ENCODE data around the gene CENPP.

CENPP gene

GRCh38 chr9:92496396-92497176 lies 170.8 kb downstream of the CENPP start:
- no peak overlapping the region for H3K4me3 ChIP-seq (ENCODE audit: low read length)
- H3K27ac ChIP-seq (ENCODE audit: low read length): no peak overlapping the region
- H3K4me1 ChIP-seq (ENCODE audit: low read length): no peaks in the 10 kb centered on the region
- no peaks in the 10 kb centered on the region for H3K27me3 ChIP-seq (replicated peaks; ENCODE audit: insufficient read depth, low read length)
- no peaks in the 10 kb centered on the region for H3K79me2 ChIP-seq (ENCODE audit: low read length)
- TF ChIP-seq CTCF (IDR thresholded peaks at IDR 0.05; ENCODE audit: low read length): no peak
- TF ChIP-seq EZH2 (optimal IDR thresholded peaks at IDR 0.05; ENCODE audit: low read depth, low read length): no peak
- no peak for TF ChIP-seq EZH2phosphoT487 (IDR thresholded peaks at IDR 0.05; ENCODE audit: low read length)
- no peaks in the 10 kb centered on the region for H3K9me2 ChIP-seq (replicated peaks; ENCODE audit: insufficient read depth, low read length)
- no peaks in the 10 kb centered on the region for H3K36me3 ChIP-seq (replicated peaks; ENCODE audit: insufficient read depth, low read length)
- no peak overlapping the region for H3K4me2 ChIP-seq (ENCODE audit: low read depth, low read length)
- no peaks in the 10 kb centered on the region for H3K9me3 ChIP-seq (replicated peaks; ENCODE audit: insufficient read depth, low read length)
- H2AFZ ChIP-seq (ENCODE audit: low read length): no peak overlapping the region
- no peak for DNase-seq
- no peaks in the 10 kb centered on the region for H3F3A ChIP-seq (ENCODE audit: insufficient read depth, low read length)
- H3K9ac ChIP-seq (ENCODE audit: low read length): no peak overlapping the region
- H4K20me1 ChIP-seq (ENCODE audit: insufficient read depth, low read length): no peaks in the 10 kb centered on the region

GRCh38 chr9:92499701-92500100 lies 173.9 kb downstream of the CENPP start:
- Histone ChIP-seq H3K9ac (ENCODE audit: low read length) (no peak overlapping the region), H3K27me3 (replicated peaks; ENCODE audit: insufficient read depth, low read length) (no peaks in the 10 kb centered on the region), H2AFZ (ENCODE audit: low read length) (no peak overlapping the region), H3K4me2 (ENCODE audit: low read depth, low read length) (no peak overlapping the region), H3K9me3 (replicated peaks; ENCODE audit: insufficient read depth, low read length) (no peaks in the 10 kb centered on the region), H3K9me2 (replicated peaks; ENCODE audit: insufficient read depth, low read length) (no peaks in the 10 kb centered on the region), H4K20me1 (ENCODE audit: insufficient read depth, low read length) (no peaks in the 10 kb centered on the region), H3K79me2 (ENCODE audit: low read length) (no peaks in the 10 kb centered on the region), H3K4me3 (ENCODE audit: low read length) (no peak overlapping the region), H3K27ac (ENCODE audit: low read length) (no peak overlapping the region), H3K4me1 (ENCODE audit: low read length) (no peaks in the 10 kb centered on the region), H3K36me3 (replicated peaks; ENCODE audit: insufficient read depth, low read length) (no peaks in the 10 kb centered on the region), H3F3A (ENCODE audit: insufficient read depth, low read length) (no peaks in the 10 kb centered on the region)
- TF ChIP-seq CTCF (IDR thresholded peaks at IDR 0.05; ENCODE audit: low read length): no peak
- no peak for TF ChIP-seq EZH2 (optimal IDR thresholded peaks at IDR 0.05; ENCODE audit: low read depth, low read length)
- TF ChIP-seq EZH2phosphoT487 (IDR thresholded peaks at IDR 0.05; ENCODE audit: low read length): no peak
- no peak for DNase-seq

- H3K4me1 ChIP-seq (ENCODE audit: low read length): no peaks in the 10 kb centered on the region
- no peak for DNase-seq
- no peaks in the 10 kb centered on the region for H3F3A ChIP-seq (ENCODE audit: insufficient read depth, low read length)
- H3K9ac ChIP-seq (ENCODE audit: low read length): no peak overlapping the region
- no peak overlapping the region for H2AFZ ChIP-seq (ENCODE audit: low read length)
- H3K9me2 ChIP-seq (replicated peaks; ENCODE audit: insufficient read depth, low read length): no peaks in the 10 kb centered on the region
- H3K36me3 ChIP-seq (replicated peaks; ENCODE audit: insufficient read depth, low read length): no peaks in the 10 kb centered on the region
- no peak overlapping the region for H3K4me2 ChIP-seq (ENCODE audit: low read depth, low read length)
- no peaks in the 10 kb centered on the region for H3K9me3 ChIP-seq (replicated peaks; ENCODE audit: insufficient read depth, low read length)
- H3K27ac ChIP-seq (ENCODE audit: low read length): no peak overlapping the region
- no peaks in the 10 kb centered on the region for H3K27me3 ChIP-seq (replicated peaks; ENCODE audit: insufficient read depth, low read length)
- H4K20me1 ChIP-seq (ENCODE audit: insufficient read depth, low read length): no peaks in the 10 kb centered on the region
- no peak overlapping the region for H3K4me3 ChIP-seq (ENCODE audit: low read length)
- H3K79me2 ChIP-seq (ENCODE audit: low read length): no peaks in the 10 kb centered on the region
- no peak for TF ChIP-seq EZH2phosphoT487 (IDR thresholded peaks at IDR 0.05; ENCODE audit: low read length)
- no peak for TF ChIP-seq CTCF (IDR thresholded peaks at IDR 0.05; ENCODE audit: low read length)
- no peak for TF ChIP-seq EZH2 (optimal IDR thresholded peaks at IDR 0.05; ENCODE audit: low read depth, low read length)
Observed at GRCh38 chr9:92500725-92501124, 175.0 kb downstream of the CENPP start.

All from MM.1S (cell line).